Measurements from ENCODE around the gene FRMD4B.

DNA sequence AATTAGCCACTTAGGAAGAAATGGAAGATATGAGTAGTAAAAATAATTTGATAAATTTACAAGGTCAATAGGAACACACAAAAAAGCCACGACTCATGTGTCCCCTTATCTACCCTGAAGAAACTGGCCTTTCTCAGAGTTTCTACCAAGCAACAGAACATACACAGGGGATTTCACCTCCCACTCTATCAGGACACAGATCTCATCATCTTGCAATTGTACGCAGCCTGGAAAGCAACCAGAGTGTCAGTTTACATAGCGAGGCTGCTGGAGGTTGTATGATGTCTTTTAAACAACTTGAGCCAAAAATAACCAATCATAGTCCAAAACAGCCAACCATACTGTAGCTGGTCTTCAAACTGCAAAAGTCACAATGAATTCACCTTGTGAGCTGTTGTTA lies 243.8 kb downstream of the FRMD4B start:
- no peak for TF ChIP-seq POLR2AphosphoS5 (IDR thresholded peaks at IDR 0.05; ENCODE audit: insufficient read depth in 1 of 2, low read depth in 1 of 2)
- TF ChIP-seq, protein P1, sequence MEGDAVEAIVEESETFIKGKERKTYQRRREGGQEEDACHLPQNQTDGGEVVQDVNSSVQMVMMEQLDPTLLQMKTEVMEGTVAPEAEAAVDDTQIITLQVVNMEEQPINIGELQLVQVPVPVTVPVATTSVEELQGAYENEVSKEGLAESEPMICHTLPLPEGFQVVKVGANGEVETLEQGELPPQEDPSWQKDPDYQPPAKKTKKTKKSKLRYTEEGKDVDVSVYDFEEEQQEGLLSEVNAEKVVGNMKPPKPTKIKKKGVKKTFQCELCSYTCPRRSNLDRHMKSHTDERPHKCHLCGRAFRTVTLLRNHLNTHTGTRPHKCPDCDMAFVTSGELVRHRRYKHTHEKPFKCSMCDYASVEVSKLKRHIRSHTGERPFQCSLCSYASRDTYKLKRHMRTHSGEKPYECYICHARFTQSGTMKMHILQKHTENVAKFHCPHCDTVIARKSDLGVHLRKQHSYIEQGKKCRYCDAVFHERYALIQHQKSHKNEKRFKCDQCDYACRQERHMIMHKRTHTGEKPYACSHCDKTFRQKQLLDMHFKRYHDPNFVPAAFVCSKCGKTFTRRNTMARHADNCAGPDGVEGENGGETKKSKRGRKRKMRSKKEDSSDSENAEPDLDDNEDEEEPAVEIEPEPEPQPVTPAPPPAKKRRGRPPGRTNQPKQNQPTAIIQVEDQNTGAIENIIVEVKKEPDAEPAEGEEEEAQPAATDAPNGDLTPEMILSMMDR (IDR thresholded peaks at IDR 0.05): no peak

All from vagina (tissue), 2 donors.